GM19239 (cell line): Measurements from ENCODE around the gene RRH.

Experiments
- DNase-seq: peaks from one replicate; pipeline ENCODE4 v3.0.0; 2011; ENCODE audit warnings: low spot score; ENCODE audit not compliant: insufficient read length
- FAIRE-seq: peaks from 2 replicates; lab custom pipeline; 2011; peaks lifted over from hg19 to GRCh38; lab: Jason Lieb, UNC

Gene RRH

DNA sequence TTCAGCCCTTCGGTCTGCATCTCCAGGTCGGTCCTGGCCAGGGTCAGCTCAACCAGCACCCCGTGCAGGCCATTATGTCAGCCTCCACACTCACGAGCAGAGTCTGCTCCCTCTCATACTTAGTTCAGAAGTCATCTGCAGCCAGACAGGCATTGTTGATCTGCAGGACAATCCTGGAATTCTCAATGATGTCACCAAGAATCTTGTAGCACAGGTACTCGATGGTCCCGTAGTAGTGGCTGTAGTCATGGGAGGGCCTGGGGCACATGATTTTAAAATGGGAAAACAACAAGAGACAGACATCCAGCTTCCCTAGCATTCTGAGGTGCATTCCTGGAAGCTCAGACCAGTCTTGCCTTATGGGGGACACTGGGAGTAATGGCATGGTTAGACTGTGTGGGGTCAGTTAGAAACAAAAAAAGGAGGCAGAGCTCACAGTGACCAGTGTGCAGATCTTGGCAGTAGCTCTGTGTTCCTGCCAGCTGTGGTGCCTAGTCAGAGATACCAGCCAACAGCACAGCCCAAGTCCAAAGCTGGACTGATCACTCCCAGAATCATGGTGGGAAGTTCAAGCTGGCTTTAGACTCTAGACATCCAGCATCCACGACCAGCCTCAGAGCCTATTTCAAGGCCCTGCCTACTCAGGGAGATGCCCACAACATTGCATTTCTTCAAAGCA lies 52.0 kb downstream of the RRH start:
- FAIRE-seq (no peak), DNase-seq (no peak)

DNA sequence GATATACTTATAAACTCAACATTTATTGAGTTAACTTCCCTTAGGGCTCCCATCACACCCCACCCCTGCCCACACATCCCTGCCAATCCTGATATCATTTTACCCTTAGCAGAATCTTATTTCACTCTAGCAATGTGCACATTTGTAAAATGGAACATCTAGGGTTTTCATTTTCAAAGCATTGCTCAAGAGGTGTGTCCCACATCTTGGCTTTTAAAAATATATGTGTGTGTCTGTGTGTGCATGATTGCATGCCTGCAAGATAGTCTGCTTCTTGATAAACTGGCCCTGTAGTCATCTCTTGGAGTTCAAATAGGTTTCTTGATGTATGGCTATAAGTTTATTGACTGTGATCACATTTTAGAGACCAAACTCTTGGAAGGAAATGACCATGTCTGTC lies 58.5 kb downstream of the RRH start:
- DNase-seq, result no peak
- FAIRE-seq, result no peak

DNA sequence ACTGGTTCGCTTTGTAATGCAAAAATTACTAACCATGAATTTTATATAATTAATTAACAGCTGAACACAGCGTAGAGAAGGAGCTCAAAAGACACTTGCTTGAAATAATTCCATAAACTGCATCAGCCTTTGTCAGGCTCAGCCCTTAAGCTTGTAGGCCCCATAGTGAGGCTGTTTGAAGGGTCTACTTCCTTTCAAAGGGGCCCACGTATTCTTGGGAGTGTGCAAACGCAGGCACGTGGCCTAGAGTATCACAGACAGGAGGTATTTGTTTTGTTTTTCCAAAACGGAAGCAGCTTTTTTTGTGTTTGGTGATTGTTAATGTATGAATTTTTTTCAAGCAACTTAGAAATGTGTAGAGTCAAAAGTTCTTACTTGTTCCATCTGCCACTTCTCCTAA lies 59.3 kb downstream of the RRH start:
- no peak for DNase-seq
- FAIRE-seq, result no peak

DNA sequence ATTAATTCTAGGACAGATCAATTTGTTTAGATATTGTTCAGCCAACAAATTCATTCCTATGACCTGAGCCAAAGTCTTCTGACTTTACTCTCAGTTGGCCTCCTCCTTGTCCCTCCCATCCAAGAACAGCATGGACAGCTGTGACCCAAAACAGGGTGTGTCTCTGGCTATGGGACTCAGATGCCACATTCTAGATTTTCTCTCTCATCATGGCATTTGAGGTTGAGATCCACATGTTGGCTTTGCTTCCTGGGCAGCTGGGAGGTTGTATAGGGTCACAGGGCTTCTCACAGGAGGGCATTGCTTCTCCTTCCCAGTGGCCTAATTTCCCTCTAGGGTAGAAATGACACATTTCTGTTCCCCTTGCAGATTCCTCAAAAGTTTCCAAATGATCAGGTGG lies 62.3 kb downstream of the RRH start:
- no peak for DNase-seq
- FAIRE-seq, result no peak
